ENCODE results near the gene CAPN8.

The CAPN8 gene

DNA sequence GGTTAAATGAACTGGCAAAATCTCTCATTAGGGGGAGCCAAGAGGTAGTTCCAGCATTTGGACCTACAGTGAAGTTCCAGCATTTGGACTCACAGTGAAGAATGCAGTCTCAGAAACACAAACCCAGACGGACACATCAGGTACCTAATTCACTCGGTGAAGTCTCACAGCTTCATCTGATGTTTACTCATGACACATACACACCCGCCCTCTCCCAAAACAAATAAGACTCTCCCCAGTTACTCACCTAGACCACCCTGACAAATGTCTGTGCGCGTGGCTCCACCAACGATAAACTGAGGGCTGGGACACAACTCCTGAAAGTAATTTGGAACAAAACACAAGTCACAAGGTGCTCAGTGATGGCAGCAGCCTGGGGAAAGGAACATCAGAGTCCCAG, 11.4 kb downstream of the CAPN8 start:
- DNase-seq (ENCODE audit: low read depth in 2 of 2): no peak

GRCh38 chr1:223653431-223653830, 12.1 kb downstream of the CAPN8 start:
- DNase-seq (ENCODE audit: low read depth in 2 of 2): no peak

DNA sequence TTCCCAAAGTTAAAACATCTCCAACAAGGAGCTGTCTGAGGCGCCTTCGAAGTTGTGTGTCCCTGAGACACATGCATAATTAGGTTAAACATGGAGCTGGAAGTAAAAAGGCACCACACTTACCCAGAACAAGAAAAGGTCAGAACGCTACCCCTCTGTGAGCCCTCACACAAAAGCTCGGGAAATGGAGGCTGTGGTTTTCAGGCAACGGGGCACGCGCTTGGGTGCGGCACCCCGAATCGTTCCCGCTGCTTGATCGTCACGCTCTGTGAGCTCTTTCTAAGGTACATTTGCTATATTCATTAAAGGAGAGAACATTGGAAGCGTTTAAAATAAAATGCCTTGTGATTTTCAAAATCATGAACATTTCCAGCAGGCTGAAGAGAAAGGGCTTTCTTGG, 12.5 kb downstream of the CAPN8 start:
- DNase-seq (ENCODE audit: low read depth in 2 of 2): no peak

GRCh38 chr1:223652436-223652941, 13.0 kb downstream of the CAPN8 start:
- DNase-seq (ENCODE audit: low read depth in 2 of 2): no peak

DNA sequence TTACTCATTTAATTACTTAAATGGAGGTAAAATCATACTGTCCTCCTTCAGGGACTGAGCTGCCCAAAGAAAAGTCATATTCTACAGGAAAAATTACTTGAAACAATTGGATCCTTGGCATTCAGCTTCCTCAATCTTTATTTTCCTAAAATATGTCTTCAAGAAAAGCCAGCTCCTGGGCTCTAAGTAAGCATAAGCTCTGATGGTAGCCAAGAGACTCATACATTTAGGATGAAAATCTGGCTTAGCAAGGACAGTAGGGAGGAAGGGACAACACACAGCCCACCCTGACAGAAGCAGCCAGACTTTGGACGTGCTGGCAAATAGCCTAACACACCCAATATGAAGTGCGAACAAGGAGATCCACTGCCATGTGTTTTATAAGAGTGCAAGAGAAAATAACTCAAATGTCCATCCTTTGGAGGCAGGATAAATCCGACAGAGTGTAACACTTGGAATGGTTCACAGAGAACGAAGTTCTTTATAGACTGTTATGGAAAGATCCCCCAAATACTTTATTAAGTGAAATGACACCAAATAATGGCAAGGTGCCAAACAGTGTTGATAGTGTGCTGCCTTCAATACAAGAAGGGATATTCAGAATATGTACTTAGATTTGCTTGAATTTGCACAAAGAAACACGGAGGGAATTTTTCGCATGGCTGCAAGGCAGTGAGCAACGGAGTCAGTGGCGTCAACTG, 14.1 kb downstream of the CAPN8 start:
- no peak for DNase-seq (ENCODE audit: low read depth in 2 of 2)

DNA sequence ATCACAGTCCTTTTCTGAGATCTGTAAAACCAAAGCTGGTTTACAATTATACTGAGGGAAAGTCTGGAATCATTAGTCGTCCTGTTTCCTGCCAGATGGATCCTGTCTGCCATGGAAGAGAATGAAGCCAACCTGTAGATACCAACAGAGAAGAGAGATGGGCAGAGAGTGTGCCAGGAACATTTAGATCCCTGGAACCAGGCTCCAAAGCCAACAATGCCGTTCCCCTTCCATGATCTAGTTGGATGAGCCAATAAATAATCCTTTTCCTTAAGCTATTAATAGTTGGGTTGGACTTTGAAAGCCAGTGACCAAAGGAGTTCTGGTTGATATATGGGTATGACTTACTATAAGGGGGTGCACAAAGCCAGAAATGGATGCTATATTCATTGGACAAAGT, 15.0 kb downstream of the CAPN8 start:
- DNase-seq (ENCODE audit: low read depth in 2 of 2): no peak

DNA sequence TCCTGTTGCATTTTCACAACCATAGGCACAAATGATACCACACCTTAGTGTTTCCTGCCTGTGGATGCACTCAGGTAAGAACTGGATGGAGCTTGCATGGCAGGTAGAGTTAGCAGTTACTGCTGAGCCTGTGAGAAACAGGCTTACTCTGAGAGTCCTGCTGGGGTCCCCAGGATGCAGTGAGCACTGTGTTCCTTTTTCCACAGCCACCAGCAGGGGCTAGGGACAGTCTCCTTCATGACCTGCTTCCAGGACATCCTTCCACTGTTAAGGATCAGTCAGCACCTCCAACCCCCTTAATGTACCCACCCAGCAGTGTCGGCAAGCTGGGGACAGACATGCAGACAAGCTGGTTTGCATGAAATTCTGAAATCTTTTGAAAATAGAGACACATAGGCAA, 16.3 kb downstream of the CAPN8 start:
- no peak for DNase-seq (ENCODE audit: low read depth in 2 of 2)

DNA sequence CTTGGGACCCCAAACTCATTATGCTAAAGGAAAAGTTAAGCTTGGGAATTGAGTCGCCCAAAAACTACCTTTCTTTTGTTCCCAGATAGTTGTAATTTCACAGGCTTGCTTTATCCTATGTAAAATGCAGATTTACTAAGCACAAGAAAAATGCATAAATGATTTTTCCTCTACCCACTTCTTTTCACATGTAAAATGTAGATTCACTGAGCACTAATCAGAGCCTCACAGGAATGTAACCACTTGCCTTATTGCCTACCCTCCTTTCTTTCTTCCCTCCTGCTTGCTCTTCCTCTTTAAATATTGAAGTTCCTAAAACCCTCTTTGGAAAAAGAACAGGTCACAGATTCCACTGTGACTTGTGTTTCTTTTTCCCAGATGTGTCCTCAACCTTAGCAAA, 18.3 kb downstream of the CAPN8 start:
- no peak for DNase-seq (ENCODE audit: low read depth in 2 of 2)

DNA sequence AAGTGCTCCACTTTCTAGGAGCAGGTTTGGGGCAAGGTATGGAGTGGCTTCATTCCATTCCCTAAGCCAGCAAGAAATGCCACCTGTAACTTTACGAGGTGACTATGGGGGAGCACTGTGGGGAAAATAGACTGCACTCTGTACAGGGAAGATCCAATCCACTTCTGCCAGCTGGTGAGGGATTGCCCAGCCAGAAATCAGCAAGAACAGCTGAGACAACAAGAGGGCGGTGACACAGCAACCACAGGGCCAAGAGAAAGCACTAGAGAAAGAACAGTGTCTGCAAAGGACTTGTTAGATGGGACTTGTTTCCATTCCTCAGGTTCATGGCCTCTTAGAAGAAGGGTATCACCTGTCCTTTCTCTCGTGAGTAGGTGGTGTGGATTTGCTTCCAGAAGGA, 19.6 kb downstream of the CAPN8 start:
- no peak for DNase-seq (ENCODE audit: low read depth in 2 of 2)

GRCh38 chr1:223642237-223642636, 23.3 kb downstream of the CAPN8 start:
- no peak for DNase-seq (ENCODE audit: low read depth in 2 of 2)

DNA sequence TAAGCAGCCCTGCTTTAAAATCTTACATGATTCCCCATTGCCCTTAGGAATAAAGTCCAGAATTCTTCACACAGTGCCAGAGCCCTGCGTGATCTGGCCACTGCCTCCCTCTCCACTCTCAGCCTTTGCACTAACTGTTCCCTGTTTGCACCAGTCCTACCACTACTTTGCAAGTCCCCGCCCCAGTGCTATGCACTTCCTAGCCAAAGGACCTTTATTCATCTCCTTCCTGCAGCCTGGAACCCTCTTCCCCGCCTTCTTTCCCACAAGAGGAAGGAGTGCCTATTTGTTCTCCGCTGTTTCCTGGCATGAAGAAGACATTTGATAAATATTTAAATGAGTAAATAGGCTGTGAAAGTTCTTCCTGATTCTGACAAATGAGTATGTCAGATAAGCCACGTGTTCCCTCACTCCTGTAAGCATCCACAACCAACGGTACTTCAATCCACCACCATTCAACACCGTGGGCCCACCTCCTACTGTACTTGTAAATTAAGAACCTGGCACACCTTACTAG, 23.9 kb downstream of the CAPN8 start:
- no peak for DNase-seq (ENCODE audit: low read depth in 2 of 2)

GRCh38 chr1:223639331-223639749, 26.2 kb downstream of the CAPN8 start:
- peak in 1 of 2 donors; percentile 6 for DNase-seq (ENCODE audit: low read depth in 2 of 2)

- DNase-seq (ENCODE audit: low read depth in 2 of 2): no peak
Observed at GRCh38 chr1:223635236-223635635, 30.3 kb downstream of the CAPN8 start.

DNA sequence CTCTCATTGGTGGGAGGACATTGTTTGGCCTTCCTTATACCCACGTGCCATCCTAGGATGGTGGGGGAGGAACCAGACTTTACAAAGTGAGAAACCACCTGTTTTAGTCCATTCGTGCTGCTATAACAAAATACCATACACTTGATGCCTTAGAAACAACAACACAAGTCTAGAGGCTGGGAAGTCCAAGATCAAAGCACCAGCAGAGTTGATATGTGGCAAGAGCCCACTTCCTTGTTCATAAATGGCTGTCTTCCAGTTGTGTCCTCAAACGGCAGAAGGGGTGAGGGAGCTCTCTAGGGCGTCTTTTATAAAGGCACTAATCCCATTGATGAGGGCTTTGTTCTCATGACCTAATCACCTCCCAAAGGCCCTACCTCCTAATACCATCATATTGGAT, 31.1 kb downstream of the CAPN8 start:
- no peak for DNase-seq (ENCODE audit: low read depth in 2 of 2)

- no peak for DNase-seq (ENCODE audit: low read depth in 2 of 2)
Observed at GRCh38 chr1:223631956-223632355, 33.5 kb downstream of the CAPN8 start.

GRCh38 chr1:223631473-223631872, 34.0 kb downstream of the CAPN8 start:
- DNase-seq (ENCODE audit: low read depth in 2 of 2): no peak

DNA sequence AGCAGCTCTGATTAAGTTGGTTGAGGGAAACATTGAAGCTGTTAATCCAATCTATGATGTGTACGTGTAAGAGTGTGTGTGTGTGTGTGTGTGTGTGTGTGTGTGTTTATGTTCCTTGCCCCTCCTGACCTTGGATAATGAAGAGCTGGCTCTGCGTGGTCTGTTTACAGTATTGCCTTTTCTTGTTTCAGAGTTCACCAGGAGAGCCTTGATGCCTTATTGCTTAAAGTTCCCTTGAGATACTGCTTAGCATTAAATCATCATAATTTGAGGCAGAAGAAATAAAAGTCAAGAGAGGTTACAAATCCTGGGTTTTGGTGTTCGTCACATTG, 36.4 kb downstream of the CAPN8 start:
- DNase-seq (ENCODE audit: low read depth in 2 of 2): no peak

GRCh38 chr1:223628233-223629125, 37.0 kb downstream of the CAPN8 start:
- peak in 1 of 2 donors; percentile 28 for DNase-seq (ENCODE audit: low read depth in 2 of 2)

DNA sequence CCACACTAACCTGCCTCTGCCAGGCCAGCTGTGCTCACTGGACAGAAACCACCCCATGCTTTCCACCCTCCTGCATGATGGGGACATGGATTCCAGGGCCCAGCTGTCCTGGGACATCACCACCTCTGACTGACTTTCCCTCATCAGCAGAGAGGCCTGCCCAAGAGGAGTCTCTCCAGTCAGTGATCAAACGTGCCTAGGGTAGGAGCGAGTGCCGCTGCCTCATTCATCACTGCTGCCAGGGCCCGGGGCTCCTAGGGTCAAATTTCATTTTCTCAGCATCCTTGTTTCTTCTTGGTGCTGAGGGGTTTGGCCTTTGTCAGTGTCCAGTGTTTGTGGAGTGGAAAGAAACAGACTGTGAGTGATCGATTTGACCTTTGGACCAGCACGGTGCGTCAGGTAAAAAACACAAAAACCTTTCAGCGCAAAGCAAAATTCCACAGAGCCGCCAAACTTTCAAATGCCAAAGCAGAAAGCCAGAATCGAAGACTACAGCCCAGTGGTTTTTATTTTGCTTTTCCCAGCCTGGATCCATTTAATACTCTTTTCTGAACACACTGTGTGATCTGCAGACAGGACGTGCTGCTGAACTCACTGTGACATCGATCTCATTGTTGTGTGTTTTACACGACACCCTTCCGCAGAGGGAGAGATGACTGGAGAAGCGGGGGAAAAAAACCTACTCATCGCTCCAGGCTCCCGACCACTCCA, 43.2 kb downstream of the CAPN8 start:
- no peak for DNase-seq (ENCODE audit: low read depth in 2 of 2)

GRCh38 chr1:223621312-223621734, 44.2 kb downstream of the CAPN8 start:
- no peak for DNase-seq (ENCODE audit: low read depth in 2 of 2)

GRCh38 chr1:223620297-223620897, 45.1 kb downstream of the CAPN8 start:
- DNase-seq (ENCODE audit: low read depth in 2 of 2): no peak

DNA sequence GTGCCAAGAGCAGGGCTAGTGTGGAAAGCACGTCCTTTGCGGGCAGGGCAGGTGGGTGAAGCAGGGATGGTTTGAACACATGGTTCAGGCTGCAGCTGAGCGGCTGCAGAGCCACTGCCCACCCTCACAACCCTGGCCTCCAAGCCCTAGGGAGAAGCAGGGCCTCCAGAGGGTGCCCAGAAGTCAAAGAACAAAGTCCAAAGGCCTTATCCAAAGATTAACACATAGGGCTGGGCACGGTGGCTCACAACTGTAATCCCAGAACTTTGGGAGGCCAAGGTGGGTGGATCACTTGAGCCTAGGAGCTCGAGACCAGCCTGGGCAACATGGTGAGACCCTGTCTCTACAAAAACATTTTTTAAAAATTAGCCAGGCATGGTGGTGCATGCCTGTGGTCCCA, 46.8 kb downstream of the CAPN8 start:
- DNase-seq (ENCODE audit: low read depth in 2 of 2): no peak

Measured in stimulated activated CD8-positive, alpha-beta memory T cell treated with anti-CD3 and anti-CD28 coated beads, Interleukin-15, amount 100 ng/mL, for 48 hours (primary cell).